ENCODE data around the gene TREH.

TREH gene

GRCh38 chr11:118699506-118700220 lies 20.2 kb upstream of the TREH start:
- DNase-seq (ENCODE audit: low spot score) = no peak
- no peak for TF ChIP-seq CTCF (IDR thresholded peaks at IDR 0.05; ENCODE audit: extremely low read depth, missing control alignments)

GRCh38 chr11:118697346-118697745 lies 17.9 kb upstream of the TREH start:
- TF ChIP-seq CTCF (IDR thresholded peaks at IDR 0.05; ENCODE audit: extremely low read depth, missing control alignments) = no peak
- no peak for DNase-seq (ENCODE audit: low spot score)

- DNase-seq (ENCODE audit: low spot score) = no peak
Observed at GRCh38 chr11:118696673-118697226, 17.3 kb upstream of the TREH start.

GRCh38 chr11:118694771-118695170 lies 15.3 kb upstream of the TREH start:
- TF ChIP-seq CTCF (IDR thresholded peaks at IDR 0.05; ENCODE audit: extremely low read depth, missing control alignments) = no peak
- DNase-seq (ENCODE audit: low spot score) = no peak

More at GRCh38 chr11:118696673-118697226, 17.3 kb upstream of the TREH start:
- no peak for TF ChIP-seq CTCF (IDR thresholded peaks at IDR 0.05; ENCODE audit: extremely low read depth, missing control alignments)

- DNase-seq (ENCODE audit: low spot score) = no peak
- TF ChIP-seq CTCF (IDR thresholded peaks at IDR 0.05; ENCODE audit: extremely low read depth, missing control alignments) = no peak
Observed at GRCh38 chr11:118694185-118694584, 14.7 kb upstream of the TREH start.

- peak; percentile 31 for DNase-seq (ENCODE audit: low spot score)
- TF ChIP-seq CTCF (IDR thresholded peaks at IDR 0.05; ENCODE audit: extremely low read depth, missing control alignments) = no peak
Observed at GRCh38 chr11:118691926-118692830, 12.7 kb upstream of the TREH start.
